Keratinocyte (primary cell): ENCODE measurements around the gene PDGFB. TPM values are rescaled to one million over a fixed set of nuclear protein-coding genes. Genes with fewer than 3 reads are reported as not detected.

Experiments
- DNase-seq: peaks from one replicate; pipeline ENCODE4 v3.0.0-alpha.2; 2011; ENCODE audit warnings: low read depth, missing footprints, low spot score
- FAIRE-seq: peaks from 2 replicates; lab custom pipeline; 2011; peaks lifted over from hg19 to GRCh38; lab: Jason Lieb, UNC
- H2AFZ ChIP-seq: 2 replicates; pipeline ENCODE4 v1.6.0; 2012; ENCODE audit warnings: low read length, control low read depth, inconsistent platforms; ENCODE audit not compliant: control insufficient read depth
- H3K27ac ChIP-seq: 2 replicates; pipeline ENCODE4 v1.5.1; 2011; ENCODE audit warnings: low read length; ENCODE audit not compliant: control insufficient read depth, insufficient read depth
- H3K27me3 ChIP-seq: 3 replicates; pipeline ENCODE4 v1.6.0; 2011; ENCODE audit warnings: low read length; ENCODE audit not compliant: control insufficient read depth, insufficient read depth; ENCODE audit errors: extremely low read depth
- H3K36me3 ChIP-seq, 2 experiments: 2 replicates in 1 of 2; 3 replicates in 1 of 2; pipeline ENCODE4 v1.5.1; 2011; ENCODE audit warnings: low read length in 2 of 2, mild to moderate bottlenecking in 1 of 2; ENCODE audit not compliant: control insufficient read depth in 2 of 2, insufficient read depth in 2 of 2; ENCODE audit errors: extremely low read depth in 1 of 2
- H3K4me1 ChIP-seq: 3 replicates; pipeline ENCODE4 v1.5.1; 2011; ENCODE audit warnings: low read length; ENCODE audit not compliant: control insufficient read depth, insufficient read depth; ENCODE audit errors: extremely low read depth
- H3K4me2 ChIP-seq: 3 replicates; pipeline ENCODE4 v1.6.0; 2011; ENCODE audit warnings: low read depth, low read length; ENCODE audit not compliant: control insufficient read depth, insufficient read depth; ENCODE audit errors: extremely low read depth
- H3K4me3 ChIP-seq, 3 experiments: fragments of 200-600 bp in 1 of 3; sonication (generic) in 1 of 3; 2 replicates in 2 of 3; 3 replicates in 1 of 3; pipeline ENCODE4 v1.5.1; 2011 to 2016; ENCODE audit warnings: low read length in 3 of 3, mild to moderate bottlenecking in 3 of 3, control low read depth in 2 of 3, inconsistent platforms in 1 of 3, low read depth in 1 of 3, mixed read lengths in 1 of 3, mixed run types in 1 of 3, moderate library complexity in 1 of 3; ENCODE audit not compliant: control insufficient read depth in 2 of 3, insufficient read depth in 2 of 3; ENCODE audit errors: extremely low read depth in 1 of 3
- H3K79me2 ChIP-seq: 2 replicates; pipeline ENCODE4 v1.6.0; 2012; ENCODE audit warnings: low read length; ENCODE audit not compliant: control insufficient read depth, insufficient read depth
- H3K9ac ChIP-seq: 3 replicates; pipeline ENCODE4 v1.6.0; 2011; ENCODE audit warnings: low read length; ENCODE audit not compliant: control insufficient read depth, insufficient read depth; ENCODE audit errors: extremely low read depth
- H3K9me1 ChIP-seq: 3 replicates; pipeline ENCODE4 v1.6.0; 2011; ENCODE audit warnings: low read length; ENCODE audit not compliant: control insufficient read depth, insufficient read depth; ENCODE audit errors: extremely low read depth
- H3K9me3 ChIP-seq: 2 replicates; pipeline ENCODE4 v1.5.1; 2012; ENCODE audit warnings: low read depth, low read length; ENCODE audit not compliant: control insufficient read depth
- H4K20me1 ChIP-seq: 3 replicates; pipeline ENCODE4 v1.6.0; 2011; ENCODE audit warnings: low read length; ENCODE audit not compliant: control insufficient read depth, insufficient read depth; ENCODE audit errors: extremely low read depth
- CTCF ChIP-seq, 3 experiments: IDR thresholded peaks in 1 of 3; conservative IDR thresholded peaks in 1 of 3; optimal IDR thresholded peaks in 1 of 3; 2 replicates in 2 of 3; 3 replicates in 1 of 3; pipeline versions ENCODE3 to v1.5.1; 2011; ENCODE audit warnings: low read length in 3 of 3, mild to moderate bottlenecking in 3 of 3, moderate library complexity in 2 of 3, control low read depth in 1 of 3, inconsistent platforms in 1 of 3; ENCODE audit not compliant: insufficient read depth in 2 of 3; ENCODE audit errors: extremely low read depth in 1 of 3
- EZH2 ChIP-seq: IDR thresholded peaks from one replicate; pipeline ENCODE4 v1.6.1; 2012; ENCODE audit warnings: inconsistent platforms, mild to moderate bottlenecking, low read length, moderate library complexity
- dilution Hi-C: fragments of 300-500 bp; cut with MboI; formaldehyde crosslinking; loops from one replicate; pipeline ENCODE4 v1.7.0; 2020; ENCODE audit warnings: low sequenced_read_pairs; ENCODE audit not compliant: extremely low pct_ligation_motif_present
- polyA plus RNA-seq, 5 experiments: library from polyadenylated mRNA; depleted of rRNA in 3 of 5; stranded (reverse) in 3 of 5; stranded (forward) in 1 of 5; unstranded in 1 of 5; fragments of >200 nt; gene quantifications; 1 replicate in 1 of 5; 2 replicates in 3 of 5; 3 replicates in 1 of 5; pipeline versions ENCODE4 v1.2.1 to v1.2.3, GENCODE V29; 2011 to 2012; ENCODE audit warnings: missing spikeins in 2 of 5, low read depth in 1 of 5, low replicate concordance in 1 of 5

The PDGFB gene
- polyA plus RNA-seq, 1 donor (not counting 4 experiments of a cell fraction or from before 2014, with no cell fraction given) = 6.0 TPM

GRCh38 chr22:39238561-39238960 lies 6.2 kb downstream of the PDGFB start:
- H3K4me1 ChIP-seq = peaks cover 62% of the 10 kb centered on the region
- no peak overlapping the region for H2AFZ ChIP-seq
- peaks cover 28% of the 10 kb centered on the region for H3K79me2 ChIP-seq
- no peaks in the 10 kb centered on the region for H4K20me1 ChIP-seq
- DNase-seq (no peak), FAIRE-seq (no peak)
- TF ChIP-seq CTCF (optimal IDR thresholded peaks at IDR 0.05 in 1 of 3, IDR thresholded peaks at IDR 0.05 in 1 of 3, conservative IDR thresholded peaks at IDR 0.05 in 1 of 3; ENCODE audit: extremely low read depth in 1 of 3, insufficient read depth in 2 of 3, low read length in 3 of 3) (no peak), EZH2 (no peak)
- H3K27ac ChIP-seq = no peak overlapping the region
- peaks cover 0 to 2% of the 10 kb centered on the region in 2 experiments for H3K36me3 ChIP-seq
- no peak overlapping the region for H3K4me3 ChIP-seq
- no peaks in the 10 kb centered on the region for H3K9me3 ChIP-seq
- no peaks in the 10 kb centered on the region for H3K9me1 ChIP-seq
- dilution Hi-C loops = no loop called here
- no peaks in the 10 kb centered on the region for H3K27me3 ChIP-seq
- no peak overlapping the region for H3K9ac ChIP-seq
- H3K4me2 ChIP-seq = no peak overlapping the region

DNA sequence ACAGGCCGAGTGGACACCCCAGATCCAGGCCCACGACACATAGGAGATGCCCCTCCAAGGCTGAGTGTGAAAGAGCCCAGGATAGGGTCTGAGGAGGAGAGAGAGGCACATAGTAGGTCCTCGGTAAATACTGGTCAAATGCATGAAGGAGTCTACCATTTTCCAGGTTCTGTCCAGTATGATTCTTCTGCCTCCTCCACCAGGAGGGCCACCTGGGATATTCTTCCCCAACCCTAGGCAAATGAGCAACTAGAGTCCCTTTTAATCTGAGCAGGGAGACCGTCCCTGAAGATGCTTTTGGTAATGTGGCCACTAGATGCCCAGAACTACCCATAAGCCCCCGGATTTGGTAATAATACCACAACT lies 6.7 kb downstream of the PDGFB start:
- Histone ChIP-seq H3K4me3 (no peak overlapping the region), H3K36me3 (peaks cover 0 to 2% of the 10 kb centered on the region in 2 experiments), H2AFZ (no peak overlapping the region), H4K20me1 (no peaks in the 10 kb centered on the region), H3K9me3 (no peaks in the 10 kb centered on the region), H3K4me1 (peaks cover 62% of the 10 kb centered on the region), H3K27me3 (no peaks in the 10 kb centered on the region), H3K9ac (no peak overlapping the region), H3K9me1 (no peaks in the 10 kb centered on the region), H3K4me2 (no peak overlapping the region), H3K79me2 (peaks cover 24% of the 10 kb centered on the region), H3K27ac (no peak overlapping the region)
- TF ChIP-seq CTCF (optimal IDR thresholded peaks at IDR 0.05 in 1 of 3, IDR thresholded peaks at IDR 0.05 in 1 of 3, conservative IDR thresholded peaks at IDR 0.05 in 1 of 3; ENCODE audit: extremely low read depth in 1 of 3, insufficient read depth in 2 of 3, low read length in 3 of 3) (no peak), EZH2 (no peak)
- no peak for DNase-seq
- dilution Hi-C loops = no loop called here
- no peak for FAIRE-seq
